HUDEP-2 (cell line): ENCODE data around the gene PER3.
A peak's percentile ranks its signal among the peaks of the same experiment; 100 is the strongest.

Experiments used
- DNase-seq, 76 experiments: peaks; one replicate each; lab custom pipeline; 2025; ENCODE audit not compliant: unreplicated experiment in 76 of 76; lab: John Stamatoyannopoulos, UW

PER3 gene

DNA sequence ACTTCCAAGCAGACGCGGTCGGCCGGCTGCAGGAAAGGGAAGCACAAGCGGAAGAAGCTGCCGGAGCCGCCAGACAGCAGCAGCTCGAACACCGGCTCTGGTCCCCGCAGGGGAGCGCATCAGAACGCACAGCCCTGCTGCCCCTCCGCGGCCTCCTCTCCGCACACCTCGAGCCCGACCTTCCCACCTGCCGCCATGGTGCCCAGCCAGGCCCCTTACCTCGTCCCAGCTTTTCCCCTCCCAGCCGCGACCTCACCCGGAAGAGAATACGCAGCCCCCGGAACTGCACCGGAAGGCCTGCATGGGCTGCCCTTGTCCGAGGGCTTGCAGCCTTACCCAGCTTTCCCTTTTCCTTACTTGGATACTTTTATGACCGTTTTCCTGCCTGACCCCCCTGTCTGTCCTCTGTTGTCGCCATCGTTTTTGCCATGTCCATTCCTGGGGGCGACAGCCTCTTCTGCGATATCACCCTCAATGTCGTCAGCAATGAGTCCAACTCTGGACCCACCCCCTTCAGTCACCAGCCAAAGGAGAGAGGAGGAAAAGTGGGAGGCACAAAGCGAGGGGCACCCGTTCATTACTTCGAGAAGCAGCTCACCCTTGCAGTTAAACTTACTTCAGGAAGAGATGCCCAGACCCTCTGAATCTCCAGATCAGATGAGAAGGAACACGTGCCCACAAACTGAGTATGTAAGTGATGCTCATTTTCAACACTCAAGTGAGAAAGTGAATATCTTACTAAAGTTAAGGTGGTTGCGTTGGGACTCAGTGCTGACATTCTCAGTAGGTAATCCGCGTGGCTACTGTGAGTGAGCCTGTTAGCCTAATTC lies 43.2 kb downstream of the PER3 start:
- peak in 39 of 76 experiments; percentile 8 to 62 (median 33) for DNase-seq

DNA sequence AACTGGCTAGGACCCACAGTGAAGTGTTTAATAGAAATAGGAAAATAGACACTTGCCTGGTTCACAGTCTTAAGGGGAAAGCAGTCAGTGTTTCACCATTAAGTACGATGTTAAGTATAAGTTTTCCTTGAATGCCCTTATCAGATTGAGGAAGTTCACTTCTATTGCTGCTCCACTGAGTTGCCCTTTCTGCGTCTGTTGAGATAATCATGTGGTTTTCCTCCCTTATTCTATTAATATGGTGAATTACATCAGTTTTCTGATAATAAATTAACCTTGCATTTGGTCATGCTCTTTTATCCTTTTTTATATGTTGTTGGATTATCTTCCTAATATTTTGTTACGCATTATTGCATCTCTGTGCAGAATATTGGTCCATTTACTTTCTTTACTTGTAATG lies 47.4 kb downstream of the PER3 start:
- DNase-seq, result peak in 11 of 76 experiments; percentile 8 to 49 (median 28)

DNA sequence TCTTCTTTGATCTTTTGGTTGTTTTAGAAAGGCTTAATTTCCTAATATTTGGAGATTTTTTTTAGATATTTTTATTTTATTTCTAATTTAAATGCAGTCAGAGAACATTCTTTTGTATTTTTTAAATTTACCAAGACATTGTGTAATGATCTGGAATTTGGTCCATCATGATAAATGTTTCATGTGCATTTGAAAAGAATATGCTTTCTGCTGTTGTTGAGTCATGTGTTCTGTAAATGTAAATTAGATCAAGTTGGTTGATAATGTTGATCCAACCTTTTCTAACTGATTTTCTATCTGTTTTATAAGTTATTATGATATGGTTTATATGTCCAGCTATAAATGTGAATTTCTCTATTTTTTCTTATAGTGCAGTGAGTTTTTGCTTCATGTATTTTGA lies 48.9 kb downstream of the PER3 start:
- DNase-seq, result no peak

DNA sequence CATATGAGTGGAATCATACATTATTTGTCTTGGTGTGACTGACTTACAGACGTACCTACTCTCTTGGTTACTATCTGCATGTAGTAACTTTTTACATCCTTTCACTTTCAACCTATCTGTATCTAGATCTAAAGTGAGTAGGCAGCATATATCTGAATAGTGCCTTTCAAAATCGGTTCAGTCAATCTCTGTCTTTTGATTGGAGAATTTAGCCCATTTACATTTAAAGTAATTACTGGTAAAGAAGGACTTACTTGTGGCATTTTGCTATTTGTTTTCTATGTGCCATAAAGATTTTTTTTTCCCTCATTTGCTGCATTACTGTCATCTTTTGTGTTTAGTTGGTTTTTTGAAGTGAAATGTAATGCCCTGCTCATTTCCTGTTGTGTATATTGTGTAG lies 54.6 kb downstream of the PER3 start:
- DNase-seq, result no peak

- DNase-seq, result no peak
These were observed 55.4 kb downstream of the PER3 start for GRCh38 chr1:7839526-7839925.

DNA sequence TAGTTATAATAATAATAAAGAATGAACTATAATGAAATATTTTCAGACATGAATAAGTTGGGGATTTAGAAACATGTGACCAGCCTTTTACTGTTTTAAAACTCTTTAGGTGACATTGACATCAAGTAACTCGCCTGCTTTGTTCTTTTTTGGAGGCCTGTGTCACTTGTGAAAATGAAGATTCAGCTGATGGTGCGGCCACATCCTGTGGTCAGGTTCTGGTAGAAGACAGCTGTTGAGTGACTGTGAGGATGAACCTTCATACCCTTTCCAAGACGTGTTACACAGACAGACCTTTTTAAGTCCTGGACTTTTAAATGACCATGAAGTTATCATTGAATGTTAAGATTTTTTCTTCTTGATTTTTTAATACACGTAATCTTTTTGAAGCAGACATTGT lies 58.4 kb downstream of the PER3 start:
- DNase-seq, result no peak

- no peak for DNase-seq
These were observed 61.7 kb downstream of the PER3 start for GRCh38 chr1:7845761-7846160.

DNA sequence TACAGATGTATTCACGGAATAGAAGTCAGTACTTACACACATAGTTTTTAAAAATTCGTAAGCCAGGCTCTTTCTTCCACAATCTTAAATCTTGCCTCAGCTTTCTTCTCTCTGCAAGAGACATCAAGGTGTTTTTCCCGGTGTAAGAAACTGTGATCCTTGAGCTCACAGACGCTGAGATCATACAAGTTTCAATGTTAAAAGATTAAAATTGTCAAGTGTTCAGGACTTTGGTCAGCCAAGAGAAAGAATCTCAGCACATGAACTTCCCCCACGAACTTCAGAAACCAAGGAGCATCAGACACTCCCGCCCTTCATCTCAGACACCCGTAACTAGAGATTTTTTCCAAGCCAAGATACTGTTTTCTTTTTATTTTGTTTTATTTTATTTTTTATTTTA lies 62.6 kb downstream of the PER3 start:
- DNase-seq, result no peak

GRCh38 chr1:7847599-7847998 lies 63.5 kb downstream of the PER3 start:
- DNase-seq, result no peak

DNA sequence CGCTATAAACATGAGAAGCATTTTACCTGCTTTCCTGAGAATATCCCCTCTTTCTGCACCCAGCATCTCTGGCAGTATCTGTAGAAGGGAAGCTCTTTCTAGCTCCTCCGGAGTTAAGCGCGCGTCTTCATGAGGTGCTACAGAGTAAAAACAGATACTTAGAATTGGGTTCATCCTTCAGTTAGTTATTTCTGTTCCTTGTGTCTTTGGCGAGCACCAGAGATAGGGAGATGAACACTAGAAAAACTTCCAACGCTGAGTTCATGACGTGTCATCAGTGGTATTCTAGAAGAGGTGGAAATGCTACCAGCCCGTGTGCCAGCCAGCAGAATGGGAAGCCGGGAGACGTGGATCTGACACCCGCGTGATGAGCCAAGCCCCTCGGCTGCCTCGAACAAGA lies 66.7 kb downstream of the PER3 start:
- DNase-seq, result no peak

DNA sequence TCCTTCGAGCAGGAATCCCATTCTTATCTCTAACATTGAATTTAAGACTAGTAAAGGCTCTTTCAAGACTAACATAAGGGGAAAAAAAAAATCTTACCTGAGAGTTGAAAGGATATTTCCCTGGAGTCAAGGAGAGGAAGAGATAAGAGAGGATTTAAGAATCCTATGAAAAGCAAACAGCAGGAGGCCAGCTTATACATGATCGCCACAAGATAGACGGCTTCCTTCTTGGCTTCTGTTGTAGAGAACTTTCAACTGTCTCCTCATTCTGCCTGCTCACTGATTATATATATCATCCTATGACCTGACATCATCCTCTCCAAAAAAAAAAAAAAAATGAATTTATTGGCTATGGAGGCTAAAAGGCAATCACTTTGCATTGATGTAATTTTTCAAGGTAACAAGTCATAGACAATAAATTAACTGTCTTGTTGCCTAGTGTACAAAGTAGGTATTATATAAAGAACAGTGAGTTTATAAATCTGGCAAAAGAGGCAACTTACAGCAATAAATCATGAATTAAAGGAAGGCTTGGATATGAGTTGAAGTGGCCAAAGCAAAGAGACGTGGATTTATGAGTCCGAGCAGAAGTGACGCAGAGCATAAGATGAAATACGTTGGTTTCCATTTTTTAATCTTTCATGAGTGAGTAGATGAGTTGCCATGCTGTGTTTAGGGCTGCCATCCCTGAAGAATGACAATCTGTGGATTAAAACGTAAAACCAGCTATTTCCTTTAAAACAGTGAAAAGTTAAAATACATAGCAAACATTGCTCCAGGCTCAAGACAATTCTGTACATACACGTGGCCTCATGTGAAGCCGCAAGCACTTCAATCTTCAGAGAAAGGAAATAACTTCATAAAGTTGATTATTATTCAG lies 69.0 kb downstream of the PER3 start, which contains the start of gene UTS2:
Gene UTS2, minus strand, starts transcription at position 262 of the 880 bp plus-strand sequence. Its CDS starts 62 bp downstream, at position 200.
- DNase-seq, result no peak

DNA sequence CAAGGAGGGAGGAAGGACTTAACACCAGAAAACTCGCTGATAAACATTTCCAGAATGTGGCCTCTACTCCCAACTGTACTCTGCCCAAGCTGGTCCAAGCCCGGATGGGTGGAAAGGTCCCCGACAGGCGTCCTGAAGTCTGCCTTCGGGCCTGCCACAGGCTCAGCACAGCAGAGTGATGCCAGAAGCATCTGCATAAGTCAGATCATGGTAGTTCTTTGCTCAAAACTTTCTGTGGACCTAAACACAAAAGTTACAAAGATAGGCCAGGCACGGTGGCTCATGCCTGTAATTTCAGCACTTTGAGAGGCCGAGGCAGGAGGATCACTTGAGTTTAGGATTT lies 69.6 kb downstream of the PER3 start:
- no peak for DNase-seq

GRCh38 chr1:7856345-7856744 lies 72.3 kb downstream of the PER3 start:
- no peak for DNase-seq

DNA sequence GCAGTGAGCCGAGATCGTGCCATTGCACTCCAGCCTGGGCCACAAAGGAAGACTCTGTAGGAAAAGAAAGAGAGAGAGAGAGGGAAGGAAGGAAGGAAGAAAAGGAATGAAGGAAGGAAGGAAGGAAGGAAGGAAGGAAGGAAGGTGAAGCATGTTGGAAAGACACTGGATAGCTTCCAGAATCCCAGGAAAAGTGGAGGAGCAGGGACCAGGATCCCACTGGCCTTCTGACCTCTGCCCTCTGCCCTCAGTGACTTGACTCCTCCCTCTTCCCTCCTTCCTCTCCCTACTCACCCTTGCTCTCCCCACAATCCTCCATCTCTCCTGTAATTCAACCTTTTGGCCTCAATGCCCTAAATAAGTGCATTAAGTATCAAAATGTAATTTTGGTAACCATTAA lies 72.9 kb downstream of the PER3 start:
- no peak for DNase-seq

GRCh38 chr1:7857985-7858384 lies 73.9 kb downstream of the PER3 start:
- DNase-seq, result no peak

- peak in 1 of 76 experiments; percentile 5 for DNase-seq
These were observed 75.3 kb downstream of the PER3 start for GRCh38 chr1:7859406-7859805.

GRCh38 chr1:7860130-7860529 lies 76.0 kb downstream of the PER3 start:
- DNase-seq, result no peak

DNA sequence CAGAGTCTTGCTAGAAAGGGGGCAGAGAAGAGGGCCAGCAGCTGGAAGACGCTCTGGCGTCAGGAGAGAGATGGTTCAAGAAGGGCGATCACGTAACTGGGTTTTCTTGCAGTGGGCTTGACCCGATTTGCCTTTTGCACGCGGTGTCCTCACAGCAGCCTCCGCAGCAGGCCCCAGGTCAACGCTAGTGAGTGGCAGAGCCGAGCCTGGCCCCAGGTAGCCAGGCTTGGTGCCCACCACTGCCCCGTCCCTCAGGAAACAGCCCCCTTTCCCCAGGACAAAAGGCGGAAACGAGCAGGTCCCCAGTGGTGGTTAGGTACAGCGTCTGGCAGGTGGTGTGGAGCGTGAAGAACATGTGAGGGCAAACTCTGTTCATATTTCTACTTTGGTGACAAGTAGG lies 77.4 kb downstream of the PER3 start:
- no peak for DNase-seq

DNA sequence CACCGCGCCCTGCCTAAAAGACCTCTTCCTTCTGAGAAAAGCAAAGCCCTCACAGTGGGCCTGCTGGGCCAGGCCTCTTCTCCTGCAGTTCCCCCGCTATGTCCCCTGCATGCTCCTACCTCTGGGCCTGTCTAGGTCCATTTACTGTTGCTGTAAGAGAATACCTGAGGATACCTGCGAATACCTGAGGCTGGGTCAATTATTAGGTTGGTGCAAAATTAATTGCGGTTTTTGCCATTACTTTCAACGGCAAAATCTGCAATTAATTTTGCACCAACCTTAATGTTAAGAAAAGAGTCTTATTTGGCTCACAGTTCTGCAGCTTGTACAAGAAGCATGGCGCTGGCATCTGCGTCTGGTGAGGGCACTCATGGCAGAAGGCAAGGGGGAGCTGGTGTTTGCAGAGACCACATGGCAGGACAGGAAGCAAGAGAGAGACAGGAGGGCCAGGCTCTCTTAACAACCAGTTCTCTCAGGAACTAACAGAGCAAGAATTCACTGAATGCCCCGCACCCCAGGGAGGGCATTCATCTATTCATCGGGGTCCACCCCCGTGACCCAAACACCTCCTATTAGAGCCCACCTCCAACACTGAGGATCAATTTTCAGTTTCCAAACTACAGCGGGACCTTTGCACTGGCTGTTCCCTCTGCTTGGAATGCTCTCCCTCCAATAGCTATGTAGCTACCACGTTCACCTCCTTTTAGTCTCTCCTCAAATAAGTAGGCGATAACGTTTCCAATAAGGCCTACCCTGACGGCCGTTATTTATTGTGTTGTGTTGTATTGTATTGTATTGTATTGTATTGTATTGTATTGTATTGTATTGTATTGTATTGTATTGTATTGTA lies 78.3 kb downstream of the PER3 start:
- no peak for DNase-seq

DNA sequence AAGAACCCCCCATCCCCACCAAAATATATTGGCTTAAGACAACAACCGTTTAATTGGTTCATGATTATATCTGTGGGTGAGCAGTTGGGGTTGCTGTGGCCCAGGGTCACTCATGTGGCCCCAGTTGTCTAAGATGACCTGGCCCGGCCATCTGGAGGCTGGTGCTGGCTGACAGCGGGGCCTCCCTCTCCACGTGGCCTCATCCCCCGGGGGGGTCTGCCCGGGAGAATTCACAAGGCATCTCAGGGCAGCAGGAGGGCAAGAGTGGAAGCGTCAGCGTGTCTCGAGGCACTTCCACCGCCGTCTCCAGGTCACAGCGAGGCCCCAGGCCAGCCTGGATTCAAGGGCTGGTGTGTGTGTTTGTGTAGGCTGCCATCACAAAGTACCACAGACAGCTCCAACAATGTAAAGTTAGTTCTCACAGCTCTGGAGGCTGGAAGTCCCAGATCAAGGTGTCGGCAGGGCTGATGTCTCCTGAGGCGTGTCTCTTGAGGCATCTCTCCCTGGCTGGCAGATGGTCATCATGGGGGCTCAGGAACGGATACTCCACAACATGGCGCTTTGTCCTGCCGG lies 79.8 kb downstream of the PER3 start:
- DNase-seq, result no peak

GRCh38 chr1:7865978-7866377 lies 81.9 kb downstream of the PER3 start:
- no peak for DNase-seq
